Activated CD8-positive, alpha-beta T cell treated with anti-CD3 and anti-CD28 coated beads for 36 hours (primary cell): Measurements from ENCODE around the gene FEV. TPM values are rescaled to one million over a fixed set of nuclear protein-coding genes. Genes with fewer than 3 reads are reported as not detected.

ENCODE experiments used
- ATAC-seq: fragments of 200-7000 bp; cut with Tn5 transposase; one replicate; pipeline ENCODE4 v1.10.0; 2021; ENCODE audit warnings: mild to moderate bottlenecking, moderate library complexity
- CTCF ChIA-PET: fragments of 350-600 bp; sonication (Branson Sonifier 250); formaldehyde crosslinking; loops from one replicate; lab custom pipeline; 2021; ENCODE audit warnings: antibody characterized with exemption; lab: Charles Lee
- POLR2A ChIA-PET: fragments of 350-600 bp; sonication (Branson Sonifier 250); formaldehyde crosslinking; loops from one replicate; lab custom pipeline; 2021; ENCODE audit warnings: antibody characterized with exemption; lab: Charles Lee
- DNase-seq: peaks from one replicate; pipeline ENCODE4 v3.0.0-alpha.2; 2020
- H3K27ac Mint-ChIP-seq: one replicate; pipeline ENCODE4 v1.8.0; 2021; ENCODE audit warnings: mild to moderate bottlenecking, mixed read lengths
- H3K27me3 Mint-ChIP-seq: one replicate; pipeline ENCODE4 v1.8.0; 2021; ENCODE audit warnings: mixed read lengths
- H3K36me3 Mint-ChIP-seq: one replicate; pipeline ENCODE4 v1.8.0; 2021; ENCODE audit warnings: low read depth, mixed read lengths
- H3K4me1 Mint-ChIP-seq: one replicate; pipeline ENCODE4 v1.8.0; 2021; ENCODE audit warnings: low read depth, mixed read lengths
- H3K4me3 Mint-ChIP-seq: one replicate; pipeline ENCODE4 v1.8.0; 2021; ENCODE audit warnings: mild to moderate bottlenecking, moderate library complexity, mixed read lengths
- H3K9me3 Mint-ChIP-seq: one replicate; pipeline ENCODE4 v1.8.0; 2021; ENCODE audit warnings: mixed read lengths
- intact Hi-C: fragments of 100-400 bp; cut with micrococcal nuclease; formaldehyde crosslinking; loops from one replicate; pipeline ENCODE4 v1.10.0; 2022
- total RNA-seq, 2 experiments: library from RNA; stranded (reverse); gene quantifications; one replicate each; pipeline ENCODE4 v1.2.3, GENCODE V29; 2021
- TF ChIP-seq, protein P1 (sequence below): fragments of 200-600 bp; IDR thresholded peaks from one replicate; pipeline ENCODE4 v1.8.0; 2022; ENCODE audit warnings: antibody characterized with exemption, mild to moderate bottlenecking

Gene FEV
- total RNA-seq, 2 experiments from 2014 or later = not detected

DNA sequence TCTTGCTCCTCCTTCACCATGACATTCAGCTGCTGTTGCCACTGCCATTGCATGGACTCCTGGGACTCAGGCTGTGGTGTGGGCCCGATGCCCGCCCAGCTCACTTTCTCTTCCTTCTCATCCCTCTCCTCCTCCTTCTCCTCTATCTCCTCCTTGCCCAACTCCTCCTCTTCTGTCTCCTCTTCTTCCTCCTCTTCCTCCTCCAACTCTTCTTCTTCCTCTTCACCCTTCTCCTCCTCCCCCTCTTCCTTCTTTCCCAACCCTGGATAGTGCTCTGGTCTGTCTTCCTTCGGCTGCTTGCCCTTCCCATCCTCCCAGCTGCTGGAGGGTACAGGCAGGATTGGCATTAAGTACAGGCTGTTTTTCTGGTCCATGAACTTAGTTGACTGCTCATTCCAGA, 19.0 kb upstream of the FEV start:
- TF ChIP-seq, protein P1, sequence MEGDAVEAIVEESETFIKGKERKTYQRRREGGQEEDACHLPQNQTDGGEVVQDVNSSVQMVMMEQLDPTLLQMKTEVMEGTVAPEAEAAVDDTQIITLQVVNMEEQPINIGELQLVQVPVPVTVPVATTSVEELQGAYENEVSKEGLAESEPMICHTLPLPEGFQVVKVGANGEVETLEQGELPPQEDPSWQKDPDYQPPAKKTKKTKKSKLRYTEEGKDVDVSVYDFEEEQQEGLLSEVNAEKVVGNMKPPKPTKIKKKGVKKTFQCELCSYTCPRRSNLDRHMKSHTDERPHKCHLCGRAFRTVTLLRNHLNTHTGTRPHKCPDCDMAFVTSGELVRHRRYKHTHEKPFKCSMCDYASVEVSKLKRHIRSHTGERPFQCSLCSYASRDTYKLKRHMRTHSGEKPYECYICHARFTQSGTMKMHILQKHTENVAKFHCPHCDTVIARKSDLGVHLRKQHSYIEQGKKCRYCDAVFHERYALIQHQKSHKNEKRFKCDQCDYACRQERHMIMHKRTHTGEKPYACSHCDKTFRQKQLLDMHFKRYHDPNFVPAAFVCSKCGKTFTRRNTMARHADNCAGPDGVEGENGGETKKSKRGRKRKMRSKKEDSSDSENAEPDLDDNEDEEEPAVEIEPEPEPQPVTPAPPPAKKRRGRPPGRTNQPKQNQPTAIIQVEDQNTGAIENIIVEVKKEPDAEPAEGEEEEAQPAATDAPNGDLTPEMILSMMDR = no peak
- peaks cover 11% of the 10 kb centered on the region for H3K4me1 Mint-ChIP-seq
- ChIA-PET CTCF (interaction anchor here (0.9 to 3.4 kb wide), 7 partner anchors 9 to 155 kb away, joined by 3 to 23 read pairs (median 3); no protein-coding TSS in a partner anchor), POLR2A (interaction anchor here (0.6 kb wide), 1 partner anchor 341 kb away, joined by 3 read pairs; no protein-coding TSS in a partner anchor)
- DNase-seq (no peak), ATAC-seq (no peak)
- no peaks in the 10 kb centered on the region for H3K9me3 Mint-ChIP-seq
- no peaks in the 10 kb centered on the region for H3K36me3 Mint-ChIP-seq
- peaks cover 58% of the 10 kb centered on the region for H3K27me3 Mint-ChIP-seq
- intact Hi-C loops = no loop called here
- H3K27ac Mint-ChIP-seq = no peak overlapping the region
- no peak overlapping the region for H3K4me3 Mint-ChIP-seq

DNA sequence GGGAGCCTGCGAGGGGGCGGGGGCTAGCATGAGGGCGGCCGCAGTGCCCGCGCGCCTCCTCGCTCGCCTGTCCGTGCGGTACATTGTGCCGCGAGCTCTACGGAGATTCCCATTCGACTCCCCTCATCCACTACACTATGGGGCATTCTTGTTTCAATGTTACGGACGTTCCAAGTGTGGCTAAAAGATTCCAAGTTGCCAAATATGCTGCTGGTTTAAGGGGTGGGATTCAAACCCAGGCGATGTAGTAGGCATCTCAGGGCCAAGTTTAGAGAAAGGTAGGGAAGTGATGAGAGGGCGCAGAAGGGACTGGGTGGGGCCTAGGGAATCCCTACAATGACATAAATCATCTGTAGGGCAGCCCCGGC, 18.3 kb upstream of the FEV start:
- no peaks in the 10 kb centered on the region for H3K36me3 Mint-ChIP-seq
- no peak overlapping the region for H3K4me3 Mint-ChIP-seq
- H3K27me3 Mint-ChIP-seq = peaks cover 60% of the 10 kb centered on the region
- ATAC-seq = no peak
- H3K27ac Mint-ChIP-seq = no peak overlapping the region
- CTCF ChIA-PET = interaction anchor here (1.0 to 3.4 kb wide), 9 partner anchors 8 to 214 kb away, joined by 3 to 23 read pairs (median 3); no protein-coding TSS in a partner anchor
- no peak for DNase-seq
- intact Hi-C loops = no loop called here
- no peaks in the 10 kb centered on the region for H3K9me3 Mint-ChIP-seq
- POLR2A ChIA-PET = no interaction called here
- TF ChIP-seq, protein P1 = no peak
- H3K4me1 Mint-ChIP-seq = peaks cover 11% of the 10 kb centered on the region

DNA sequence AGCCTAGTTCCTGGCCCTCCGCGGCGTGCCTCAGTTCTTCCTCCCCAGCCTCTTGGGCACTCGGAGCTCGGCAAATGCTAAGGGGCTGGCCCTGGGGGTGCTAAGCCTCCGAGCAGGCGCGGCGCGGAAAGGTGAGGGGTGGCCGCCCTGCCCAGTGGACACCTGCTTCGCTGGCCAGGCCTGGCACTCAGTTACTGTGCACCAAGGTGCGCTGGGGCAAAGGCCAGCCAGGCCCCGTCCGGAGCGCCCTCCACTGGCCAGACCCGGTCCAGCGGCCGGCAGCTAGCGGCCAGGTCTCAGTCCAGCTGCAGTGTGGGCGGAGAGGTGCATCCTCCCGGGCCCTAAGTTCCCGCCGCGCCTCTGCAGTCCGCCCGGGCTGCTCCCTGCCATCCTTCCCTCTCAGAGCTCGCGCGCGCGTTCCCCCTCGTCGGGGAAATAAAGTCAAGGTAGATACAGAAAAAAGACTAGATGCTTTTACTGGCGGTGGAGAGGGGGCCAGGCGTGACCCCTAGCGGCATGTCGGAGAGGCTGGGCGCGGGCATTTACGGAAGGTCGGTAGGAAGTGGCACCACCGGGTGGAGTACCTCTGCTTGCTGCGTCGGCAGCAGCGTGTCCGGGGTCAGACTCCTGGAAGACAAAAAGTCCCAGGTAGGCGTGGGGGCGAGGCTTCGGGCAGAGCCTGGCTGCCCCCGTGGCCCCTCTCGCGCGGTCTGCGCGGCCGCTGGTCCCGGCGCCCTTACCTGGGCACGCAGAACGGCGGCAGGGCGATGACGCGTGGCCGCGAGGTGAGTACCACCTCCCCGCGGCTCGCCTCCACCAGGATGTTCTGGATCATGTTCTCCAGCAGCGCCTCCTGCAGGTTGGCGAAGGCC, 17.6 kb upstream of the FEV start:
- CTCF ChIA-PET = interaction anchor here (0.7 to 3.4 kb wide), 16 partner anchors 7 to 292 kb away, joined by 3 to 23 read pairs (median 4); no protein-coding TSS in a partner anchor
- TF ChIP-seq, protein P1 = peak; percentile 46
- peak; percentile 47 for ATAC-seq
- POLR2A ChIA-PET = interaction anchor here (0.6 kb wide), 2 partner anchors 416 to 547 kb away, joined by 3 read pairs; no protein-coding TSS in a partner anchor
- H3K36me3 Mint-ChIP-seq = no peaks in the 10 kb centered on the region
- peaks cover 11% of the 10 kb centered on the region for H3K4me1 Mint-ChIP-seq
- H3K27ac Mint-ChIP-seq = no peak overlapping the region
- H3K9me3 Mint-ChIP-seq = no peaks in the 10 kb centered on the region
- peak; percentile 77 for DNase-seq
- peak overlapping the region; percentile 66 for H3K4me3 Mint-ChIP-seq
- intact Hi-C loops = no loop called here
- peaks cover 62% of the 10 kb centered on the region for H3K27me3 Mint-ChIP-seq

DNA sequence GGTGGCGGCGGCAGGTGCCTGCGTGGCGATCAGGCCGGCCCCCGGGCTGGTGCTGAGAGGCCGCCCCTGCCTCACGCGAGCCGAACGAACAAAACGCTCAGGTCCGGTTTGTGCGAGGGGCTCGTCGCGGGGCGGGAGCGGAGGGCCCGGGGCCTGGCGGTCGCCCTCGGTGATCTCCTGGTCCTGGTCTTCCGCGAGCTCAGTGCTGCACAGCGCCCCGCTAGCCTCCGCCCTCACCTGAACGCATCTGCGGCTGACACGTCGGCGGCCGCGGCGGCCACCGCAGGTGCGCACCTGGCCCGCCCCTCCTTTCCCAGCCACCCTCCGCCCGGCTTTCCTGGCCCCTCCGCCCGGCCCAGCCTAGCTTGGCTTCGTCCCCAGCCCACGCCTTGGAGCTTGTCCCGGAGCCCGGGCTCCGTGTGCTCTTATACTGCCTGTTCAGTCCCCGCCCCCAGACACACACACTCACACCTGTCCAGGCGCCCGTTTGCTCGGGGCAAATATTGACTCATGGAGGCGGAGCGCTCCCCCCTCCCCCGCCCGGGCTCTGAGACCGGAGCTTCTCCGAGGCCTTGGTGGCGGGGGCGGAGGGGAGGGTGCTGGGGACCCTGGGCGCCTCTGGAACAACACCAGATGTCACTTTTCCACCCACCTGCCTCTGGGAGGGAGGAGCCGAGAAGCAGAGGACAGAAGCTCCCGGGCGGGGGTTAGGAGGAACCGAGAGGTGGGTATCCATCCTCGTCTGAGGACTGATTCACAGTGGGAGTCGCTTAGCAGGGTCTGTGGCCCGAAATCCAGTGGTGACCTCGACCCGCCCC, 16.8 kb upstream of the FEV start:
- ChIA-PET CTCF (interaction anchor here (0.7 to 2.1 kb wide), 15 partner anchors 10 to 293 kb away, joined by 3 to 12 read pairs (median 4); no protein-coding TSS in a partner anchor), POLR2A (interaction anchor here (0.6 kb wide), 2 partner anchors 415 to 546 kb away, joined by 3 read pairs; no protein-coding TSS in a partner anchor)
- DNase-seq (peak; percentile 90), ATAC-seq (peak; percentile 78)
- no peaks in the 10 kb centered on the region for H3K36me3 Mint-ChIP-seq
- H3K4me1 Mint-ChIP-seq = peaks cover 11% of the 10 kb centered on the region
- peaks cover 62% of the 10 kb centered on the region for H3K27me3 Mint-ChIP-seq
- TF ChIP-seq, protein P1 = no peak
- H3K27ac Mint-ChIP-seq = no peak overlapping the region
- peak overlapping the region; percentile 24 for H3K4me3 Mint-ChIP-seq
- H3K9me3 Mint-ChIP-seq = no peaks in the 10 kb centered on the region
- intact Hi-C loops = no loop called here
